Progenitor cell of endocrine pancreas (in vitro differentiated cells): ENCODE results near the gene CT47C1. TPM values are rescaled to one million over a fixed set of nuclear protein-coding genes. Genes with fewer than 3 reads are reported as not detected.

Experiments
- DNase-seq: peaks from one replicate; pipeline ENCODE4 v3.0.0; 2021; ENCODE audit warnings: low spot score; ENCODE audit not compliant: unreplicated experiment
- H3K27ac Mint-ChIP-seq: 2 replicates; pipeline ENCODE4 v1.8.0; 2021; ENCODE audit warnings: mild to moderate bottlenecking, moderate library complexity, mixed read lengths
- H3K27me3 Mint-ChIP-seq: 2 replicates; pipeline ENCODE4 v1.8.0; 2021; ENCODE audit warnings: mixed read lengths
- H3K36me3 Mint-ChIP-seq: 2 replicates; pipeline ENCODE4 v1.8.0; 2022; ENCODE audit warnings: mixed read lengths; ENCODE audit not compliant: insufficient read depth
- H3K4me1 Mint-ChIP-seq: 2 replicates; pipeline ENCODE4 v1.8.0; 2021; ENCODE audit warnings: low read depth, mixed read lengths
- H3K4me3 Mint-ChIP-seq: 2 replicates; pipeline ENCODE4 v1.8.0; 2021; ENCODE audit warnings: low read depth, mild to moderate bottlenecking, moderate library complexity, mixed read lengths
- H3K9me3 Mint-ChIP-seq: 2 replicates; pipeline ENCODE4 v1.8.0; 2021; ENCODE audit warnings: low read depth, mixed read lengths
- CTCF ChIP-seq: fragments of 200-600 bp; sonication (generic); IDR thresholded peaks from one replicate; pipeline ENCODE4 v1.5.0; 2021; ENCODE audit warnings: antibody characterized with exemption, mild to moderate bottlenecking; ENCODE audit not compliant: unreplicated experiment
- total RNA-seq: library from RNA; stranded (reverse); gene quantifications from 2 replicates; pipeline ENCODE4 v1.2.1, GENCODE V29; 2021

The CT47C1 gene
- total RNA-seq, 1 donor from 2014 or later: not detected

- Mint-ChIP-seq H3K9me3 (peaks cover 10% of the 10 kb centered on the region), H3K4me3 (no peak overlapping the region), H3K27me3 (no peaks in the 10 kb centered on the region), H3K4me1 (no peaks in the 10 kb centered on the region), H3K27ac (no peak overlapping the region), H3K36me3 (no peaks in the 10 kb centered on the region)
- TF ChIP-seq CTCF: no peak
- no peak for DNase-seq
Measured at GRCh38 chrX:119075270-119076025, 2.7 kb downstream of the CT47C1 start.

- no peak for DNase-seq
- no peak for TF ChIP-seq CTCF
- peaks cover 7% of the 10 kb centered on the region for H3K9me3 Mint-ChIP-seq
Measured at GRCh38 chrX:119082278-119082677, 9.5 kb downstream of the CT47C1 start.

GRCh38 chrX:119084766-119085165 lies 12.0 kb downstream of the CT47C1 start:
- Mint-ChIP-seq H3K27me3 (peaks cover 3% of the 10 kb centered on the region), H3K36me3 (no peaks in the 10 kb centered on the region)

More at GRCh38 chrX:119082278-119082677, 9.5 kb downstream of the CT47C1 start:
- H3K4me3 Mint-ChIP-seq: no peak overlapping the region
- H3K27me3 Mint-ChIP-seq: no peaks in the 10 kb centered on the region
- H3K27ac Mint-ChIP-seq: no peak overlapping the region
- H3K36me3 Mint-ChIP-seq: no peaks in the 10 kb centered on the region
- no peaks in the 10 kb centered on the region for H3K4me1 Mint-ChIP-seq

GRCh38 chrX:119087121-119087520 lies 14.3 kb downstream of the CT47C1 start:
- H3K36me3 Mint-ChIP-seq: no peaks in the 10 kb centered on the region
- H3K27ac Mint-ChIP-seq: no peak overlapping the region
- H3K9me3 Mint-ChIP-seq: peaks cover 8% of the 10 kb centered on the region
- no peak for DNase-seq
- H3K4me3 Mint-ChIP-seq: no peak overlapping the region
- peaks cover 3% of the 10 kb centered on the region for H3K27me3 Mint-ChIP-seq
- no peak for TF ChIP-seq CTCF
- no peaks in the 10 kb centered on the region for H3K4me1 Mint-ChIP-seq

More at GRCh38 chrX:119084766-119085165, 12.0 kb downstream of the CT47C1 start:
- Mint-ChIP-seq H3K4me3 (no peak overlapping the region), H3K27ac (no peak overlapping the region), H3K9me3 (peaks cover 6% of the 10 kb centered on the region), H3K4me1 (no peaks in the 10 kb centered on the region)
- no peak for TF ChIP-seq CTCF
- no peak for DNase-seq

- no peak for DNase-seq
- Mint-ChIP-seq H3K4me3 (no peak overlapping the region), H3K27me3 (peaks cover 3% of the 10 kb centered on the region), H3K9me3 (peaks cover 8% of the 10 kb centered on the region), H3K36me3 (no peaks in the 10 kb centered on the region), H3K27ac (no peak overlapping the region), H3K4me1 (no peaks in the 10 kb centered on the region)
- no peak for TF ChIP-seq CTCF
Measured at GRCh38 chrX:119089619-119090018, 16.8 kb downstream of the CT47C1 start.
